UCSD-AML1 (cell line): ENCODE results near the gene VAMP8.
"Not testable (repeated sequence)": the region's sequence is repeated elsewhere in the genome, so short reads cannot be mapped to it uniquely, and the experiment has no call there.

Experiments used
- DNase-seq: peaks from one replicate; lab custom pipeline; 2025; ENCODE audit not compliant: unreplicated experiment; lab: John Stamatoyannopoulos, UW

VAMP8 gene

DNA sequence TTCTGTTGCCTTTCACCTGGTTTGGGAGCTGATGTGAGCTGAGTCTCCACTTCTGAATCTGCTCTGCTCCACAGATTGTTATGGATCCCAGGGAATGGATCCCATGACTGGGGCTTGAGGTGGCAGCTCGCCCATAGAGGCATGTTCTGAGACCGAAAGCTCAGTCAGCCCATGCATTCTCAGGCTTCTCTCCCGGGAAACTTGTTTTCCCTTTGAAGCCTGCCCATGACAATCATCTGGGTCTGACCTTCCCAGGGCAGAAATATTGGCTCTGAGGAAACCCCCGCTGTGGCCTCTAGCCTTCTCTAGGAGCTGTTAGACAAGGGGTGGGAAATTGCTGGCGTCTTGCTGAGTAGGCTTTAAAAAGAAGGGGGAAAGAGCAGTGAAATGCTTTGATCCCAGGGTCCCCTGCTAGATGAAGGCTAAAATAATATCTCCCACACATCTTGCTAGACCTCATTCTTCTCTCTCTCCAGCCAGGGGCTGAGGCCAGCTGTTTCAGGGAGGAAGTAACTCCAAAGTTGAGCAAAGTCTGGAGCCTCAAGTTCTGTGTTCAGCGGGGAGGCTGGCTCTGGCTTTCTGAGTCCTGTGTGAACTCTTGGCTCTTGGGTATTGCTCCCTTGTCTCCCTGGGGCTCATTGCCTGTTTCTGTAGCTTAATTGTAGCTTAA lies 2.0 kb downstream of the VAMP8 start:
- peak; percentile 44 for DNase-seq

DNA sequence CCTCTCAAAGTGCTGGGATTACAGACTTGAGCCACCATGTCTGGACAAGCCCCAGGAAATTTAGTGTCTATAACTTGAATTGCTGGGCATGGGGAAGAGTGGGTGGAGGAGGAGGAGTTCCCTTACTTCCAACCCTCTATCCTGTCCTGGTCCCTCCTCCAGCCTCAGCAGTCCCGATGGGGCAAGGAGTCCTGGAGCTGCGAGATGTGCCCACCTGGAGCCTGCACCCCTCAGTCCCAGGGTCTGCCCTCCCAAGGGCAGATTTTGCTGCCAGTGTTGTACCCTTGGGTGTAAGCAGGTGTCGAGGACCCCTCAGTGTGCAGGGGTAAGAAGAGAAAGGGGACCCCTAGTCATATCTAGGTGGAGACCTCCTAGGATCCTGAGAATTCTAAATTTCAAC lies 2.8 kb downstream of the VAMP8 start:
- no peak for DNase-seq

DNA sequence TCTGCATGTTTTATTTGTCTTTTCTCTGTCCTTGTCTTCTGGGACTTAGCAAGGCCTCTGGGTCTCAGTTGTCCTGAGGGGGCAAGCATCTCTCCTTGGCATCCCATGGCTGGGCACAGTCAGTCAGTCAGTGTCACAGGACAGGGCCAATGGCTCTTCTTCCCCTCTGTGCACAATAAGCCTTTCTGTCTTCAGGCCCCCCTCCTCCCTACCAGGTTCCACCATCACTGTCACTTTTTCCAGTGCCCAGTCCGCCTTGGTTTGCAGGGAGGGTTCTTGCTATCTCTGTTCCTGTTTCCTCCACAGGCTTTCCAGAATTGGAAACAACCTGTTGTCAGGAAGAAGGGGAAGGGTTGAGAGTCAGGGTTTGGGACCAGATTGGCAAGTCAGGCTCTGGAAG lies 5.1 kb downstream of the VAMP8 start:
- peak; percentile 51 for DNase-seq

DNA sequence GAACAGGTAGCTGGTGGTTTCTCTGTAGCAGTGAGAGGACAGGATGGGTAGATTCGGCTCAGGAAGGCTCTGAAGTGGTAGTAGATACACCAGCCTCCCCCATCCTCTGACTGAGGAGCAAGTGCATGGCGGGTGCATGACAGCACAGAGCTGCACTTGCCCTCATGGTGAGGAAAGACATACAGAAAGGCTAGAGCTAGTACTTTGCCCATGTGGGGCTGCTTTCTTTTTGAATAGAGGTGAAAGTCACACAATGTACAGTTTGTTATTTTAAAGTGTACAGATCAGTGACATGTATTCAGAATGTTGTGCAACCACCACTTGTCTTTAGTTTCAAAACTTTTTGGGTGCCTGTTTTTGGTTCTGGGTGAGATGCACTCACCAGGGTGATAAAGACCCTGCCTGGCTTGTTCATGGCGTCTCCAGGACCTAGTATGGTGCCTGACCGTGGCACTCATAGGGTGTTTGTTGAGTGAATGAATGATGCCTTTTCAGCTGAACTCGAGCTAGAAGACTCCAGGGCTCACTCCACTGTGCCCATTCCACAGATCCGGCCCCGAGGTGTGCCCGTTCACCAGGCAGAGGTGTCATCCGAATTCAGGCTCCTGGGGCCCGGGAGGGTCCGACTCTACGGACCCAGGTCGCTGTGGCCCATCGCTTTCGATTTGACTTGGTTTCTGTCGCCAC lies 6.4 kb downstream of the VAMP8 start:
- no peak for DNase-seq

DNA sequence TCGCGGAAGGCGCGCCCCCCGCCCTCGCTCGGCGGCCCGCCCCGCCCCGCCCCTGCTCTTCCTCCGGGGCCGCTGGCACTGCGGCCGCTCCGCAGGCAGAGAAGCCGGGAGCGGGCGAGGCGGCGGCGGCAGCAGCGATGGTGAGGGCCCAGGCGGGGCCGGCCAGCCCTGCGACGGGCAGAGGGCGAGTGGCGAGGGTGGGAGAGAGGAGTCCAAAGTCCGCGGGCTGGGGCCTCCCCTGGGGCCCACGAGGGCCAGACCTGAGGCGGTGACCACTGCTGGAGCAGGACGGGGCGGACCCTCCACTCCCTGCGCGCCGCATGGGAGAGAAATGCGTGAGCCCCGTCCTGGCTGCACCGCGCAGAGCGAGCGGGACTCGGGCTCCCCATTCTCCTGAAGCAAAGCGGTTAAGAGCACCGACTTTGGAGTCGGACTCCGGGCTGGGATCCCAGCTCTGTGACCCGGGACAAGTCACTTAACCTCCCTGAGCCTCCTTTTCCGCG lies 7.0 kb downstream of the VAMP8 start, which contains the start of gene VAMP5:
Gene VAMP5, plus strand, starts transcription at position 78 of the 503 bp plus-strand sequence. Its CDS starts 60 bp downstream, at position 138.
- no peak for DNase-seq

DNA sequence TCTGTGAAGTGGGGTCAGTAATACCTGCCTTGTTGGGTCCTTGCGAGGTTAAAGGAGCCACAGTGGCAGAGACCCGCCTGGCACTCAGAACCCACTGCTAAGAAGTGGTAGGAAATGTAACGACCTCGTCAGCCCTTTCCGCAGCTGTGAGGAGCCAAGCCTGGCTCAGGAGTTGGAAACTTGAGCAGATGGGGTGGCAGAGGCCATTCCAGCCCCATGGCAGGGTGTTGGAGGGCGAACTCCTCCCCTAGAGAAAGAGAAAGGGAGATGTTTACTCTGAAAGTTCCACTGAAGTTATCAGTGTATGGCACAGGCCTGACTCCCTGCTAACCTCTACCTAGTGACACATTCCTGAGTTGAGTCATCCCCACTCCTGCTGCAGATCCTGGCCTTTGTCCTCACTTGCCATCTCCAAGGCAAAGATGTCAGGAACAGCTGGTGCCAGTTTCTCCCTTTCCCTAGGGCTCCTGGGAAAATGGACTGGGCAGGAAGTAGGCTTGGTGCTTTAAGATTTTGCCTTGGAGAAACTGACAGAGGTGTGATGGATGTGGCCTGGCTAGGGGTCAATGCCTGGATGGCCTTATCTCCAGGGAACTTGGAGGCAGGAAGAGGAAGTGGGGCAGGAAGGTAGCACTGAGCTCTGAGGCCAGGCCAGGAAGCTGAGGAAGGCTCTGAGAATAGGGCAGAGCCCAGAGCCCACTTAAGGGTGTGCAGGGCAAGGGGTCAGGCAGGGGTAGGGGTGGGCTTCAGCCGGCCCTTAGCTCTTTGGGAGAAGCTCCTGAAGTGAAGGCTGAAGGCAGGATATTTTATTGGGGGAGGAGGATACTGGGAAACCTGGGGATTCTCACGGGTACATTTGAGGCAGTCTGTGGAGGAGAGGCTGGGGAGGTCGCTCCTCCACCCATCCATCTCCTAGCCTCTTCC lies 7.7 kb downstream of the VAMP8 start:
- peak; percentile 67 for DNase-seq

DNA sequence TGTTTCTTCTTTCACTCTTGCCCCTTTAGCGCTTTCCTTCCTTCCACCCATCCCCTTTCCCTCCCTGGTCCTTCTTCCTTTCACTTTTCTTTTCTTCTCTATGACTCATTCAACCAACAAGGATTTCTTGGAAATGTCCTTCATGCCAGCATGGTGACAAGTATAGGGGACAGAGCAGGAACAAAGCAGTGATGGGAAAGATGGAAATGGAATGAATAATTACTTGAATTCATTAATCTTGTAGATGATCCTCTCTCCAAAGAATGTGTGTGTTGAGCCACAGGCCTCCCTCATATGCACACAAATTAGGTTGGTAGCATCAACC lies 8.4 kb downstream of the VAMP8 start:
- DNase-seq = no peak

DNA sequence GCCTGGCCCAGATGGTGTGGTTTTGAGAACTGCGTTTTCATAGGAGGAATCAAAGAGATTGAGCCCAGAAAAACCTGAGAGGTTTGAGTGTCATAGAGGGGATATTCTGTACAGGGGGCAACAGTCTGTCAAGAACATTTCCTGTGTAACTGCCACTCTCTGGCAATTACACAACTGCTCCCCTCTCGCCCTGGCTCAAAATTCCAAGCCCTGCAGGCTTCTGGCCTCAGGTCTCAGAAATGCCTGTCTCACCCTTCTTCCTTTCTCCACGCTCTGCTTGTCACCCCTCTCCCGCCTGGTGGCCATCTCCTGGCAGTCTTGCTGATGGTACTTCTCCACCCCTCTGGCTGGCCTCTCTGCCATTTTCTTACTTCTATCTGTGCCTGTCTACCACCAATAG lies 10.8 kb downstream of the VAMP8 start:
- peak; percentile 27 for DNase-seq

DNA sequence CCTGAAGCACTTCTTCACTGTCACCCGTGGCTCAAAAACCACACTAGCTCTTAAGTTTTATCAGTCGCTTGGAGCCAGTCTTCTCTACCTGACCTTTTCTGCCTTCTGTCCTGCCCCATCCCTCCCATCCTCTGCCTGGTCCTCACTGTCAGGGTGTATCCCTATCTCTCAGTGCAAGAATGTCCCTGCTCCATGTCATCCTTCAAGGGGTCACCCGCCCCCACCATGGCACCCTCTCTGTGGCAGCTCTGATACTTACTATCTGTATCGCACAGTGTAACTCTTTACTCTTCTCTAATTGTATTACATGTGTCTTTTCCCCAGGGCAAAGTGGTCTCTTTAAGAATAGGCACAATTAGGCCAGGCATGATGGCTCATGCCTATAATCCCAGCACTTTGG lies 11.3 kb downstream of the VAMP8 start:
- DNase-seq = no peak

DNA sequence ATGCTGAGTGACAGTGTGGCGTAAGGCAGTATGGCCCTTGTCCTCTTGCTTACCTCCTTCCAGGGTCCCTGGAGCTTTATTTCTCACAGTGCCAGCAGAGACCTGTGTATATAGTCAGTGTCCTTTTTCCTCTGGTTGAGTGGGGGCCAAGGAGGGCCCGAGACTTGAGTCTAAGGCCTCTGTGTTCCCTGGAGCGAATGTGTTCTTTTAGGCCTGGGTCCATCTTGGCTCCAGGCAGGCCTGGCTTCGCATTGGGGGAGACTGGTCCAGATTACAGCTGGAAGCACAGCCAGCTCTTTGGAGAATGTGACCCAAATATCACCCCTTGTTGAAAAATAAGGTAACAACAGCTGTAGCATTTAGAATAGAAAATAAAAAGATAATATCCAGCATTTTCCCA lies 11.8 kb downstream of the VAMP8 start:
- no peak for DNase-seq

DNA sequence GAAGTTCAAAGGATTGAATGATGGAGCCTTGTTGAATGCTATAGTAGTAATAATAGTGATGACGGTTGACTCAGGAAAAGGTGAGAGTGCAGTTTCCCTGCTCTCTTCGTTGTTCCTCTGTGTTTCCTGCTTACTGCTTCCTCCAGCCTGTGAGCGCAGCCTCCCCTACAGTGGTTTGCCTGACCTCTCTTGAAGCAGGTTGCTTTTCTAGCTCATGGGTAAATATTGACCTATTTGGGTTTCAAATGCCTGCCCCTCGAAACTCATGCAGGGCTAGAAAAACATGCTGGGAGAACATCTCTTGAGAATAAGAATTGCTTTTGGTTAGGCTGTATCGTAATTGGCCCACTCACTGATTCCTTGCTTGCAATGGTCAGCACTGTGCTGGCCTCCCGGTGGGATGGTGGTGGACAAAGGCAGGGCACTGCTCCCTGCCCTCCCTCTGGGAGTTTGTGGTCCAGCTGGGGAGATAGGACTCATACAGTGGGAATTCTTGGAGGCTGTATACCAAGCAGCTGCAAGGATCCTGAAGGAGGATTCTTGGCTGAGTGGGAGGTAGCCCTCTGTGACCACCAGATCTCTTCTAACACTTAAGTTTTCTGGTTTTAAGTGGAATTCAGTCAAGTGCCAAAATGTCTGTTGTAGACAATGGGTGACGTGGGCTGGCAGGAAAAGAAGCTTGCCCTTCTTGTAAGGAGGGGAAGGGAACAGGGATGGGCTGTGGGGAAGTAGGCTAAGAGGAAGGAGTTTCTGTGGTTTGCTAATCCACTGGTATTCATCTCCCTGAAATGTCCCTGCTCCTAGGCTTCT lies 12.8 kb downstream of the VAMP8 start:
- DNase-seq = peak; percentile 35

DNA sequence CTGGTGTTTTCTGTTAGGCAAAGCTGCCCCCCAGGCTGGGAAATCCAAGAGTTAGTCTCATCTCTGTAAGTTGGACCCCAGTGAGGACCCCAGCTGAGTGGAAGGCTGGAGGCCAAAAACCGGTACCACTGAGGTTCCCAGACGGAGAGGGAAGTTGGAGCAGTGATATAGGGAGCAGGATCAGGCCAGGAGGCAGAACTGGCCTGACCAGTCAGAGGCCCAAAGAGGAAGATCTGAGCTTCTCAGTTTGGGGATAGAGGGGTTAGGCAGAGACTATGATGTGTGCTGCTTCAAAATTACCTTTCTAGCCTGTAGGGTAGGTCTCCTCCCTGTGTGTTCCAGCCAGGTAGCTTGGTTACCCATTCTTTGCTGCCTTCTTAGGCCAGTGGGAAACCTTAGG lies 13.6 kb downstream of the VAMP8 start:
- DNase-seq = no peak

DNA sequence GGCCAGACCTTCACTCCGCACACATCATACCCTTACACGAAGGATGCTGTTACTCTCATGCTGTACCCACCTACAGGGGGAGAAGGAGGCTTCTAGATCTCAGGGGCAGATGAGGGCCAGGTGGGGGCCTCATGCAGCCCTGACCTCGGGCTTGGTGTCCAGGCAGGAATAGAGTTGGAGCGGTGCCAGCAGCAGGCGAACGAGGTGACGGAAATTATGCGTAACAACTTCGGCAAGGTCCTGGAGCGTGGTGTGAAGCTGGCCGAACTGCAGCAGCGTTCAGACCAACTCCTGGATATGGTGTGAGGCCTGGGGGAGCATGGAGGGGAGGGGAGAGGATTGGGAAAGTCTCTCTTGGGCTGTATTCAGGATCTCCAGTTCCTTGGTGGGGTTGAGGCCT lies 14.2 kb downstream of the VAMP8 start:
- DNase-seq = no peak

DNA sequence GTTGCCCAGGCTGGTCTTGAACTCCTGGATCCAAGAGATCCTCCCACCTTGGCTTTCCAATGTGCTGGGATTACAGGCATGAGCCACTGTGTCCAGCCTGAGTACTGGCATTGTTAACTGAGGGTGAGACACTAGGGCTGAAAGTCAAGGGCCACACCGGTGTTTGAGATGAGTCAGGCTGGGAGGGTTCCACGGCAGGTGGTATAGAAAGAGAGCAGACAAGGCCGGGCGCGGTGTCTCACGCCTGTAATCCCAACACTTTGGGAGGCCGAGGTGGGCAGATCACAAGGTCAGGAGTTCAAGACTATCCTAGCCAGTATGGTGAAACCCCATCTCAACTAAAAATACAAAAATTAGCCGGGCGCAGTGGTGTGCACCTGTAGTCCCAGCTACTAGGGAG lies 14.9 kb downstream of the VAMP8 start:
- DNase-seq = not testable (repeated sequence)

DNA sequence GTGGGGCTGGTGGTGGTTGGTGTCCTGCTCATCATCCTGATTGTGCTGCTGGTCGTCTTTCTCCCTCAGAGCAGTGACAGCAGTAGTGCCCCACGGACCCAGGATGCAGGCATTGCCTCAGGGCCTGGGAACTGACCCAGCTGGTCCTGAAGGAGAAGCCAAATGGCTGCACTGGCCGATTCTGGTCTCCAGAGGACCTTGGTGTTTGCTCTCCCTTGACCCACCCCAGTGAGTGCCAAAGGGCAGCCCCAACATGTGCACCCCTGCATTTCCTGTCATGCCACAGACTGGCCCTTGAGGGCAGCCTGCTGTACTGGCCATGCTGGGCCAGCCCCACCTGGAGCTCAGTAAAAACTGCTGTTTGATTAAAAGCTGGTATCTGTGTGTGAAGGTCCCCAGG lies 15.6 kb downstream of the VAMP8 start:
- no peak for DNase-seq

DNA sequence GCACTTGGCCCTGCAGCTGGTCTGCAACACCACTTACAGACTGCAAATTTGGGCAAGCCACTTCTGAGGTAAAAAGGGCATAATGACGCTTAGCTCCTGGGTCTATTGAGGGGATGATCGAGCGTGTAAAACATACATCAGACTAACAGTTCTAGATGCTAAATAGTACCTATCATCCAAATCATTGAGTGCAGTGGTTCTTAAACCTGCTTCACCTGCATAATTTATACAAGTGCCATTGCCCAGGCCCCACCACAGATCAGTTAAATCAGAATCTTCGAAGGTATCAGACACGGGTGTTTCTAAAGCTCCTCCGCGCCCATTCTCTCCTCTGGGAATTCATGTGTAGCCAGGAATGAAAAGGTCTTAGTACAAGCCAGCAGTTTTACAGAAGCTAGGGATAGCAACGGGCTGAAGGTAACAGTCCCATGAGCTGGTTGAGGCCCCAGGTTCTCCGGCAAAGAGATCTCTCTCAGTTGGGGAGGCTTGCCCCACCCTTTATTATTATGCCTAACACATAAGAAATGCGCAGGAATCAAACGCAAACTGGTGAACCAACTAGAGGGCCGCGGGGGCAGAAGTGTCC lies 17.4 kb downstream of the VAMP8 start:
- no peak for DNase-seq

DNA sequence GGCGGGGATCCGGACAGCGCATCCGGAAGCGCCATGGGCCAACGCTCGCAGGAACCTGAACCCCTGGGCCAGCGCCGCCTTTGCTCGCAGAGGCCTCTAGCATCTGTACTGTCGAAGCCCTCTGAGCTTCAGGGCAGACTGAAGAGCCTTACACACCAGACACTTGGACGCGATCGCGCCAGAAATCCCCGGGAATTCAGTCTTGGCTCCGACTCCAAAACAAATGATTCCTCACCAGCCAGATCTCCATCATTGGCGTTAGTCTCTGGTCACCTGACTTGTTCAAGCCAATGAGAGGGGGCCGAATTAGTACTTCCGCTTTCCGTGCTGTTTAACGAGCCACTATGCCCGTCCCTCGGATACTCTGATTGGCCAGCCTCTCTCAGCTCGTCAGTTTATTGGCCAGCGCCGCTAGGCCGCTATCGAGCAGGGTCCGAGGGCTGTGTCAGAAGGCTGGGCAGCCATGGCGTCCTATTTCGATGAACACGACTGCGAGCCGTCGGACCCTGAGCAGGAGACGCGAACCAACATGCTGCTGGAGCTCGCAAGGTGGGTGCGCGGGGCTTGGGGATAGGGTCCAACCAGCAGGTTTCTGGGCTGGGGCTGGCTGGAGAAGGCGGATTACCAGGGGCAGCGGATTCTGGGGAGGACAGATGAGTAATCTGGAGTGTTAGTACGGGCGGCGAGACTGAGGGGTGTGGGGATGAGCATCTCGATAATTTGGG lies 18.1 kb downstream of the VAMP8 start, which contains the start of gene RNF181:
Gene RNF181, plus strand, starts transcription at position 445 of the 725 bp plus-strand sequence. Its CDS starts 19 bp downstream, at position 464.
- DNase-seq = peak; percentile 91

DNA sequence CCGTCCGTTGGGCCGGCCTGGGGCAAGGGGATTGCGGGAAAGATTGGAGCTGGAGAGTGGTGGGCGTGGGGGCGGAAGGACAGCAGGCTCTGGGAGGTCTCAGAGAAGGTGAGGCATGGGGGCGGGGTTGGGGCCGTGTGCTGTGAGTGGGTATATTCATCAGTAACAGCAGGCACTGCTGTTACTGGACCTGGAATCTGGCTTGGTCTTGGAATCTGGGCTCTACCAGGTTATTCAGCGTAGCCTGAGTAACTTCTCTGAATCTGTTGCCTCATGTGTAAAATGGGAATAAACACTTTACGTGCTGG lies 18.6 kb downstream of the VAMP8 start:
- DNase-seq = no peak

DNA sequence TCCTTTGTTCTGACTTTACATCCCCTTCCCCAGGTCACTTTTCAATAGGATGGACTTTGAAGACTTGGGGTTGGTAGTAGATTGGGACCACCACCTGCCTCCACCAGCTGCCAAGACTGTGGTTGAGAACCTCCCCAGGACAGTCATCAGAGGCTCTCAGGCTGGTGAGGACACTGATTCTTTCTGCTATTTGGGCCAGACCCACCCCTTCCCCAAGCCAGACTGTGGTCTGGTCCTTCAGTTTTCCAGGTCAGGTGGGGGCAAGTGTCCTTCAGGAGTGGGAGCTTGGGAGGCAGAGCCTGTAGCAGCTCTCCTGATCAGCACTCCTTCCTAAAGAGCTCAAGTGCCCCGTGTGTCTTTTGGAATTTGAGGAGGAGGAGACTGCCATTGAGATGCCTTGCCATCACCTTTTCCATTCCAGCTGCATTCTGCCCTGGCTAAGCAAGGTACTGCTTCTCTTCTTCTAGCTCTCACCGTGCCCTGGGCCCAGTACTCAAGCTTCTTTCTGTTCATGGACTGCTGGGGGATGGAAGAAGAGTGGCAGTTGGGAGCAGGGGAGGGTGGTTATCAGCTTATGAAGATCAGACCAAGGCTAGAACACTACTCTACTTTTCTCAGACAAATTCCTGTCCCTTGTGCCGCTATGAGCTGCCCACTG lies 19.2 kb downstream of the VAMP8 start:
- no peak for DNase-seq
